H1 (cell line): ENCODE results near the gene P2RX5. TPM values are rescaled to one million over a fixed set of nuclear protein-coding genes. Genes with fewer than 3 reads are reported as not detected.

Experiments
- CTCF ChIA-PET: fragments of 300-600 bp; sonication (Branson Sonifier 250); formaldehyde crosslinking; loops from one replicate; lab custom pipeline; 2021; ENCODE audit not compliant: partially characterized antibody; lab: Charles Lee
- POLR2A ChIA-PET: fragments of 300-600 bp; sonication (Branson Sonifier 250); formaldehyde crosslinking; loops from one replicate; lab custom pipeline; 2021; ENCODE audit warnings: inconsistent platforms; ENCODE audit not compliant: partially characterized antibody; lab: Charles Lee
- DNase-seq, 2 experiments: peaks; one replicate each; pipeline versions ENCODE4 v3.0.0 to v3.0.0-alpha.2; 2010 to 2022; ENCODE audit warnings: low spot score in 2 of 2, low read depth in 1 of 2, mixed read lengths in 1 of 2
- FAIRE-seq: peaks from 2 replicates; lab custom pipeline; 2011; peaks lifted over from hg19 to GRCh38; lab: Jason Lieb, UNC
- H2AFZ ChIP-seq: 2 replicates; pipeline ENCODE4 v1.8.1; 2012; ENCODE audit warnings: low read length, inconsistent platforms
- H2AK5ac ChIP-seq: 2 replicates; pipeline ENCODE4 v1.6.1; 2013; ENCODE audit warnings: low read depth, low read length
- H2BK120ac ChIP-seq: replicated peaks from 2 replicates; pipeline ENCODE3; 2013; ENCODE audit warnings: low read depth, low read length, inconsistent platforms
- H2BK12ac ChIP-seq: 2 replicates; pipeline ENCODE4 v1.6.1; 2013; ENCODE audit warnings: low read depth, low read length
- H2BK15ac ChIP-seq: 2 replicates; pipeline ENCODE4 v1.6.1; 2013; ENCODE audit warnings: low read length
- H2BK20ac ChIP-seq: 2 replicates; pipeline ENCODE4 v1.6.1; 2013; ENCODE audit warnings: low read length
- H2BK5ac ChIP-seq: 2 replicates; pipeline ENCODE4 v1.6.1; 2013; ENCODE audit warnings: low read depth, low read length
- H3K14ac ChIP-seq: 2 replicates; pipeline ENCODE4 v1.6.1; 2013; ENCODE audit warnings: inconsistent platforms; ENCODE audit not compliant: insufficient read length
- H3K18ac ChIP-seq: 2 replicates; pipeline ENCODE4 v1.6.1; 2013; ENCODE audit warnings: low read length; ENCODE audit errors: extremely low read depth
- H3K23ac ChIP-seq: 2 replicates; pipeline ENCODE4 v1.6.1; 2013; ENCODE audit warnings: inconsistent platforms; ENCODE audit not compliant: insufficient read length
- H3K23me2 ChIP-seq: 2 replicates; pipeline ENCODE4 v1.6.1; 2013; ENCODE audit warnings: low read depth, low read length
- H3K27ac ChIP-seq: 2 replicates; pipeline ENCODE4 v1.6.1; 2011; ENCODE audit warnings: low read depth, low read length, inconsistent platforms
- H3K27me3 ChIP-seq, 4 experiments: replicated peaks in 1 of 4; 1 replicate in 1 of 4; 2 replicates in 3 of 4; pipeline versions ENCODE4 v1.6.1 to v1.8.1; 2011 to 2013; ENCODE audit warnings: low read length in 3 of 4, mild to moderate bottlenecking in 3 of 4, inconsistent platforms in 2 of 4, mixed read lengths in 2 of 4, moderate library complexity in 1 of 4; ENCODE audit not compliant: control insufficient read depth in 3 of 4, insufficient read depth in 3 of 4; ENCODE audit errors: extremely low read depth in 1 of 4
- H3K36me3 ChIP-seq, 4 experiments: 2 replicates each; pipeline versions ENCODE4 v1.6.1 to v1.8.1; 2011 to 2013; ENCODE audit warnings: mild to moderate bottlenecking in 4 of 4, low read length in 3 of 4, moderate library complexity in 2 of 4, control low read depth in 1 of 4, inconsistent platforms in 1 of 4; ENCODE audit not compliant: insufficient read depth in 4 of 4, control insufficient read depth in 2 of 4
- H3K4ac ChIP-seq: replicated peaks from 2 replicates; pipeline ENCODE3; 2013; ENCODE audit warnings: low read length, low read depth, mixed read lengths, inconsistent platforms; ENCODE audit not compliant: insufficient read length
- H3K4me1 ChIP-seq, 4 experiments: replicated peaks in 1 of 4; 1 replicate in 1 of 4; 2 replicates in 3 of 4; pipeline versions ENCODE4 v1.6.1 to v1.8.1; 2011 to 2013; ENCODE audit warnings: low read length in 3 of 4, inconsistent platforms in 2 of 4, mixed read lengths in 1 of 4; ENCODE audit not compliant: insufficient read depth in 4 of 4, control insufficient read depth in 3 of 4
- H3K4me2 ChIP-seq, 2 experiments: 2 replicates each; pipeline versions ENCODE4 v1.6.1 to v1.8.1; 2011 to 2013; ENCODE audit warnings: low read depth in 2 of 2, low read length in 2 of 2, control low read depth in 1 of 2, inconsistent platforms in 1 of 2, mild to moderate bottlenecking in 1 of 2; ENCODE audit not compliant: insufficient read depth in 1 of 2
- H3K4me3 ChIP-seq, 4 experiments: fragments of 200-600, 300-600 bp in 1 of 4; sonication (generic), shearing (Covaris generic), sonication (Bioruptor Twin) in 1 of 4; 2 replicates each; pipeline versions ENCODE4 v1.5.1 to v1.8.1; 2011 to 2016; ENCODE audit warnings: low read length in 4 of 4, low read depth in 3 of 4, control low read depth in 2 of 4, inconsistent platforms in 2 of 4, mild to moderate bottlenecking in 2 of 4, mixed read lengths in 1 of 4, moderate library complexity in 1 of 4; ENCODE audit not compliant: insufficient read depth in 2 of 4; ENCODE audit errors: extremely low read depth in 1 of 4
- H3K56ac ChIP-seq: replicated peaks from 2 replicates; pipeline ENCODE3; 2013; ENCODE audit warnings: low read depth, mild to moderate bottlenecking, mixed read lengths, low read length, inconsistent platforms; ENCODE audit not compliant: insufficient read length
- H3K79me1 ChIP-seq: 2 replicates; pipeline ENCODE4 v1.6.1; 2013; ENCODE audit warnings: low read depth, low read length, control low read depth
- H3K79me2 ChIP-seq, 2 experiments: 2 replicates each; pipeline versions ENCODE4 v1.6.1 to v1.8.1; 2012 to 2013; ENCODE audit warnings: low read length in 2 of 2, mild to moderate bottlenecking in 2 of 2, inconsistent platforms in 1 of 2; ENCODE audit not compliant: insufficient read depth in 2 of 2, control insufficient read depth in 1 of 2
- H3K9ac ChIP-seq, 4 experiments: replicated peaks in 1 of 4; 1 replicate in 1 of 4; 2 replicates in 3 of 4; pipeline versions ENCODE4 v1.6.1 to v1.8.1; 2011 to 2013; ENCODE audit warnings: low read depth in 3 of 4, low read length in 3 of 4, control low read depth in 2 of 4, mild to moderate bottlenecking in 2 of 4, moderate library complexity in 2 of 4, inconsistent platforms in 1 of 4; ENCODE audit errors: extremely low read depth in 1 of 4
- H3K9me3 ChIP-seq, 2 experiments: 2 replicates each; pipeline versions ENCODE4 v1.6.1 to v1.8.1; 2012 to 2013; ENCODE audit warnings: mild to moderate bottlenecking in 2 of 2, moderate library complexity in 2 of 2, control low read depth in 1 of 2, inconsistent platforms in 1 of 2, low read depth in 1 of 2, low read length in 1 of 2, mixed read lengths in 1 of 2; ENCODE audit not compliant: insufficient read depth in 2 of 2
- H4K20me1 ChIP-seq, 2 experiments: replicated peaks in 1 of 2; 2 replicates each; pipeline versions ENCODE3 to v1.8.1; 2011 to 2013; ENCODE audit warnings: inconsistent platforms in 2 of 2, low read length in 2 of 2, mild to moderate bottlenecking in 1 of 2; ENCODE audit not compliant: insufficient read depth in 2 of 2, control insufficient read depth in 1 of 2
- H4K5ac ChIP-seq: 2 replicates; pipeline ENCODE4 v1.6.1; 2013; ENCODE audit warnings: low read length, low read depth, mixed read lengths, inconsistent platforms; ENCODE audit not compliant: insufficient read length
- H4K8ac ChIP-seq: 2 replicates; pipeline ENCODE4 v1.8.0; 2013; ENCODE audit warnings: mild to moderate bottlenecking, moderate library complexity, low read length, inconsistent platforms; ENCODE audit not compliant: insufficient read depth; ENCODE audit errors: extremely low read depth
- H4K91ac ChIP-seq: replicated peaks from 2 replicates; pipeline ENCODE3; 2013; ENCODE audit warnings: low read length, mixed read lengths, inconsistent platforms; ENCODE audit not compliant: insufficient read length
- BACH1 ChIP-seq: IDR thresholded peaks from 2 replicates; pipeline ENCODE4 v1.6.1; 2012; ENCODE audit warnings: low read length, improper control_type of control experiment
- GABPA ChIP-seq: IDR thresholded peaks from 2 replicates; pipeline ENCODE4 v1.6.1; 2011; ENCODE audit warnings: mild to moderate bottlenecking, low read length, moderate library complexity, borderline replicate concordance; ENCODE audit not compliant: insufficient read depth
- PHF8 ChIP-seq: fragments of 200-600 bp; sonication (generic); conservative IDR thresholded peaks from 2 replicates; pipeline ENCODE4 v1.7.1; 2012; ENCODE audit warnings: low read depth, mild to moderate bottlenecking, inconsistent platforms, low read length, moderate library complexity
- SIN3A ChIP-seq, 2 experiments: IDR thresholded peaks in 1 of 2; conservative IDR thresholded peaks in 1 of 2; 2 replicates each; pipeline ENCODE4 v1.6.1; 2011 to 2012; ENCODE audit warnings: low read length in 2 of 2, improper control_type of control experiment in 1 of 2, low read depth in 1 of 2, mild to moderate bottlenecking in 1 of 2
- TAF7 ChIP-seq: optimal IDR thresholded peaks from 2 replicates; pipeline ENCODE3; 2011; ENCODE audit warnings: low read depth, mild to moderate bottlenecking, inconsistent platforms, low read length, moderate library complexity, borderline replicate concordance
- WGBS, 2 experiments: shearing (Covaris generic) in 1 of 2; methylation state at CpG; one replicate each; pipeline versions ENCODE4 v1.1.6 to v1.1.7; 2013 to 2015; ENCODE audit warnings: low lambda C conversion rate in 2 of 2, mixed read lengths in 2 of 2, inconsistent platforms in 1 of 2, low coverage in 1 of 2, missing lambda C conversion rate in 1 of 2; ENCODE audit not compliant: insufficient replicate concordance in 2 of 2, insufficient coverage in 1 of 2, insufficient read length in 1 of 2; ENCODE audit errors: extremely low coverage in 1 of 2, missing lambda C conversion rate in 1 of 2; 5-methylcytosine and 5-hydroxymethylcytosine counted together
- polyA plus RNA-seq, 7 experiments: library from polyadenylated mRNA; depleted of rRNA in 3 of 7; stranded (reverse) in 5 of 7; unstranded in 2 of 7; fragments of >200 nt in 5 of 7; fragments of 200-250 nt in 2 of 7; gene quantifications; 1 replicate in 5 of 7; 2 replicates in 1 of 7; 4 replicates in 1 of 7; pipeline versions ENCODE4 v1.2.1 to v1.2.3, GENCODE V29; 2011 to 2013; ENCODE audit warnings: missing spikeins in 2 of 7, mixed read lengths in 2 of 7
- total RNA-seq: library from RNA; stranded (reverse); fragmentation: NEBNext Ultra II Directional; extraction: Animal tissue kit (Norgen Biotek cat#: 25700); gene quantifications from 2 replicates; pipeline ENCODE4 v1.2.1, GENCODE V29; 2021
- TF ChIP-seq, protein P1 (sequence below): IDR thresholded peaks from 2 replicates; pipeline ENCODE4 v1.6.1; 2012; ENCODE audit warnings: inconsistent platforms
- TF ChIP-seq, protein P2 (sequence below): IDR thresholded peaks from 2 replicates; pipeline ENCODE4 v1.6.1; 2011; ENCODE audit warnings: low read length, improper control_type of control experiment

P2RX5 gene
- total and polyA plus RNA-seq, 2 of the 8 experiments (the other 6 are each of a cell fraction or from before 2014, with no cell fraction given): 12.0 to 15.6 TPM

- H3K56ac ChIP-seq: no peak overlapping the region
- H2AK5ac ChIP-seq: no peak overlapping the region
- H4K5ac ChIP-seq: no peak overlapping the region
- H2BK5ac ChIP-seq: no peak overlapping the region
- H3K4me1 ChIP-seq: peaks cover 0 to 3% (median under 1%) of the 10 kb centered on the region in 4 experiments; a peak in 3 of 7 replicates
- peaks cover 0 to 4% of the 10 kb centered on the region in 2 experiments for H4K20me1 ChIP-seq
- H3K79me2 ChIP-seq: no peaks in the 10 kb centered on the region
- H3K4ac ChIP-seq: no peak overlapping the region
- H3K9me3 ChIP-seq: no peaks in the 10 kb centered on the region
- no peak overlapping the region for H3K4me3 ChIP-seq
- ChIA-PET POLR2A (no interaction called here), CTCF (interaction anchor here (0.5 to 2.6 kb wide), 7 partner anchors 10 to 1129 kb away, joined by 3 to 34 read pairs (median 5); partner anchors contain the start of gene NCBP3)
- H3K23ac ChIP-seq: no peak overlapping the region
- no peak overlapping the region for H3K18ac ChIP-seq
- no peak overlapping the region for H4K8ac ChIP-seq
- H3K14ac ChIP-seq: no peak overlapping the region
- no peak overlapping the region for H2BK15ac ChIP-seq
- no peak overlapping the region for H3K27ac ChIP-seq
- no peak overlapping the region for H3K4me2 ChIP-seq
- H3K27me3 ChIP-seq: no peaks in the 10 kb centered on the region
- no peak overlapping the region for H2AFZ ChIP-seq
- no peak overlapping the region for H2BK120ac ChIP-seq
- no peaks in the 10 kb centered on the region for H3K23me2 ChIP-seq
- no peak overlapping the region for H3K9ac ChIP-seq
- 86% methylated on average over 20 of the region's 20 CpGs; no CpG with 5 or more reads in 1 of the 2 experiments for WGBS, 2 experiments
- FAIRE-seq (no peak), DNase-seq (no peak)
- H3K36me3 ChIP-seq: no peaks in the 10 kb centered on the region
- TF ChIP-seq, protein P1, sequence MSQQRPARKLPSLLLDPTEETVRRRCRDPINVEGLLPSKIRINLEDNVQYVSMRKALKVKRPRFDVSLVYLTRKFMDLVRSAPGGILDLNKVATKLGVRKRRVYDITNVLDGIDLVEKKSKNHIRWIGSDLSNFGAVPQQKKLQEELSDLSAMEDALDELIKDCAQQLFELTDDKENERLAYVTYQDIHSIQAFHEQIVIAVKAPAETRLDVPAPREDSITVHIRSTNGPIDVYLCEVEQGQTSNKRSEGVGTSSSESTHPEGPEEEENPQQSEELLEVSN: no peak
- no peak for TF ChIP-seq SIN3A (conservative IDR thresholded peaks at IDR 0.05 in 1 of 2, IDR thresholded peaks at IDR 0.05 in 1 of 2; ENCODE audit: low read depth in 1 of 2, low read length in 2 of 2)
- TF ChIP-seq BACH1: no peak
- no peak for TF ChIP-seq TAF7
- TF ChIP-seq, protein P2, sequence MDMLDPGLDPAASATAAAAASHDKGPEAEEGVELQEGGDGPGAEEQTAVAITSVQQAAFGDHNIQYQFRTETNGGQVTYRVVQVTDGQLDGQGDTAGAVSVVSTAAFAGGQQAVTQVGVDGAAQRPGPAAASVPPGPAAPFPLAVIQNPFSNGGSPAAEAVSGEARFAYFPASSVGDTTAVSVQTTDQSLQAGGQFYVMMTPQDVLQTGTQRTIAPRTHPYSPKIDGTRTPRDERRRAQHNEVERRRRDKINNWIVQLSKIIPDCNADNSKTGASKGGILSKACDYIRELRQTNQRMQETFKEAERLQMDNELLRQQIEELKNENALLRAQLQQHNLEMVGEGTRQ: no peak
- no peak for TF ChIP-seq GABPA
- TF ChIP-seq PHF8: no peak
- no peak overlapping the region for H4K91ac ChIP-seq
- H2BK12ac ChIP-seq: no peak overlapping the region
- no peak overlapping the region for H2BK20ac ChIP-seq
- no peaks in the 10 kb centered on the region for H3K79me1 ChIP-seq
These were observed 14.4 kb downstream of the P2RX5 start for GRCh38 chr17:3681565-3681964.
